NCI-H1694 (cell line): Measurements from ENCODE around the gene PTPN1.
A peak's percentile ranks its signal among the peaks of the same experiment; 100 is the strongest.
"Not testable (repeated sequence)": the region's sequence is repeated elsewhere in the genome, so short reads cannot be mapped to it uniquely, and the experiment has no call there.

Experiments
- DNase-seq: peaks from one replicate; lab custom pipeline; 2025; lab: John Stamatoyannopoulos, UW

The PTPN1 gene

DNA sequence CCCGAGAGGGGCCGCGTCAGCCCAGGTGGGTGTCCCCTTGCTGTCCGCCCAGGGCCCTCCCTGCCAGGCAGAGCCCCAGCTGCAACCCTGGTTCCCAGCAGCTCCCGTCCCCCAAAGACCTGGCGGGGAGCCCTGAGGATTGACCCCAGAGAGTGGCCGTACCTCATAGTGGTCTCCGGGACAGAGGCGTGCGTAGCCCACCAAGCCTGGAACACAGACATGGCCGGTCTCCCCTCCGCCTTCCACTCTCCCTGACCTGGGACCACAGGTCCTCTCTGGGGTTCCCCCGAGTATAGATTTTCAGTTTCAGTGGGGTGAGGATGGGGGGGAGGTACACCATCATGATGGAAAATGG, 98.5 kb downstream of the PTPN1 start:
- no peak for DNase-seq

DNA sequence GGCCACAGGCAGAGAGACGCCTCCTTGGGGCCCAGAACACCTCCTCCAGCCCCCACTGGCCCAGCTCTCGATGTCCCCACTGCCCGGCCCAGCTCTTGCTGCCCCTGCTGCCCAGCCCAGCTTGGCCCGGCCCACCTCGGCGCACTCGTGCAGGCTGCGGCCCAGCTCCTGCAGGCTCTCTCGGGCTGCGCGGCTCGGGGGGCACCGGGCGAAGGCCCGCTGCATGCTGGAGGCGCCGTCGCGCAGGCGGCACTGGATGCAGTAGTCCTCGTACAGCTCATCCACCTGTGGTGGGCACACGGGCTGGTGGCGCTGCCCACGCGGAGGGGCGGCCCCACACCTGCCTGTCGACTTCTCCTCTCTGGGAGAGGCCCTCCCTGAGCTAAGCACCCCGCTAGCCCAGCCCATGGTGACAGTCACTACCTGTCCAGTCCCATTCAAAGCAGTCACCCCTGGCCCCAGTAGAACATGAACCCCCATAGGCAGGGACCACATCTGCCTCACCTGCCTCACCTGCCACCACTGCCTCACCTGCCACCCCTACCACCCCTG, 99.3 kb downstream of the PTPN1 start:
- no peak for DNase-seq

DNA sequence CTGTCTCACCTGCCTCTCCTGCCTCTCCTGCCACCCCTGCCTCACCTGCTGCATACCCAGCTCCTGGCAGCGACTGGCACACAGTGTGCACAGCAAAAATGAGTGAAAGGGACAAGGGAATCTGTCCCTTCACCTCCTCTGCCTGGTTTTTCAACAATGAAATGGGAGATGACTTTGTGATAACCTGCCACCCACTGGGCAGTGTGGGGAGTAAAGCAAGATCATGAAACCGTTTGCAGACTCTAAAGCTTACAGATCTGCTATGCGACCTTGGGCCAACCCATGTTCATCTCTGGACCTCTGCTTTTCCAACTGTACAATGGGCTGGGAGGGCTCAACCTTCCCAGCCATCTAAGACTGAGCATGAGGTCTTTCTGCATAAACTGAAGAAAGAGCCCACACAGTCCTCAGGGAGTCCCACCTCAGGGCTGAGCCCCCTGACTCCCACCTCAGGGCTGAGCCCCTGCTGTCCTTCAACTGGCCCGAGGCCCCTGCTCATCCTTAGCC, 100.1 kb downstream of the PTPN1 start:
- no peak for DNase-seq

DNA sequence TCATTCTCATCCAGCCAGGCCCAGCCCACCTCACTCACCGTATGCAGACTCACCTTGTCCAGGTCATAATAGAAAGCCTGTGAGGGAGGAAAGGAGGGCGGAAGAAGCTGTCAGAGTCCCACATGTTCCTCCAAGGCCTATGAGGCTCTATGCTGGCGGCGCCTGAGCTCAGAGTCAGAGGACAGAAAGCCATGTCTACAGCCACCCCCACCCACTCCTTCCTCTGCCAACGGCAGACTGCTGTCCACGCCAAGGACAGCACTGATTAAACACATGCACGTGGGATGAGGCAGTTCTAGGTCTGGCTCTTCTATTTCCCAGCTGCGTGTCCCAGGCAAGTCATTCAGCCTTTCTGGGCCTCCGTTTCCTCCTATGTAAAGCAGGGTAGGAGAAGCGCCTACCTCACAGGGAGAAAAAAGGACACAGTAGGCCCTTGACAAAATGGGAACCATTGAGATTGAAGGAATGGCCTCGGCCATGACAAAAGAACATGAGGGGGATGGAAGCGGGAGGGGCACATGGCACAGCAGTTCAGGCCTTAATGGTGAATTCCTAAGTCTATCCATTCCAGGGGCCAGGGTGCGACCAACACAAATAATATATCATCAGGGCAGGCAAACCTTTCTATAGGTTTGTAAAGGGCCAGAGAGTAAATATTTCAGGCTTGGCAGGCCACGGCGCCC, 101.1 kb downstream of the PTPN1 start:
- no peak for DNase-seq

DNA sequence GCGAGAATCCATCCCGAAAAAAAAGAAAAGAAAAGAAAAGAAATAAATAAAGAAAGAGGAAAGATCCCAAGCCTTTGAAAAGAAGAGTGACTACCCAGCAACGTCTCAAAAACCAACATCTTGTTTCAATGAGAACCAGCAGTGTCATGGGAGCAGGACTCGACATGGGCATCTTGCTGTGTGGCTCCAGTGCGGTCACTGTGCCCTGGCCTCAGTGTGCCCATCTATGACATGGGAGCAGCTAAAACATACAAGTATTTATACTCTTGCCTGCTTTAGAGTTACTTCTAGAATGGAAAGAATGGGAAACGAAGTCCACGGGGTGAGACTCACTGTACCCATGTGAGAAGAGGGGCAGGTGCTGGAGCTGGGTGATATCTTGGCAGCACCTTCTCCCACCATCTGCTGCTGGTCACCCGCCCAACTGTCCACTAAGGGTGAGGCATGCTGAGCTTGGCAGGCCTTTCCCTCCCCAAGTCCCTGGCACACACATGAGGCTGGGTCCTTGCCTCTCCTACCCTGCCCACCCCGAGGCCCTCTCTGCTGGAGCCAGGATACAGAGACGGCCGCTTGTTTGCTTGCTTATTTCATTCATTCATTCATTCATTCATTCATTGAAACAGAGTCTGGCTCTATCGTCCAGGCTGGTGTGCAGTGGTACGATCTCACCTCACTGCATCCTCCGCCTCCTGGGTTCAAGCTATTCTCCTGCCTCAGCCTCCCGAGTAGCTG, 103.4 kb downstream of the PTPN1 start:
- DNase-seq, result no peak

DNA sequence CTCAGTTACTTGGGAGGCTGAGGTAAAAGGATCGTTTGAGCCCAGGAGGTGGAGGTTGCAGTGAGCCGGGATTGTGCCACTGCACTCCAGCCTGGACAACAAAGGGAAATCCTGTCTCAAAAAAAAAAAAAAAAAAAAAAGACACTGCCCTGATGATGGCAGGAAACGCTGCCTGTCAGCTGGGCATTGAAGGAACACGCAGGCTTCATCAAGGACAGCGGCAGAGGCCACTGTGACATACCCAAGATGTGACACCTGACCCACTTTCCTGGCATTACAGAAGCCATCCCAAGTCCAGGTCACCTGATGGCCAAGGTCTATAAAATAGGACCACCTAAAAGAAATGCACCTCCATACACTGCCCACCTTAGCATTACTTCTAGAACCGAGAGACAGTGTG, 105.2 kb downstream of the PTPN1 start:
- no peak for DNase-seq

DNA sequence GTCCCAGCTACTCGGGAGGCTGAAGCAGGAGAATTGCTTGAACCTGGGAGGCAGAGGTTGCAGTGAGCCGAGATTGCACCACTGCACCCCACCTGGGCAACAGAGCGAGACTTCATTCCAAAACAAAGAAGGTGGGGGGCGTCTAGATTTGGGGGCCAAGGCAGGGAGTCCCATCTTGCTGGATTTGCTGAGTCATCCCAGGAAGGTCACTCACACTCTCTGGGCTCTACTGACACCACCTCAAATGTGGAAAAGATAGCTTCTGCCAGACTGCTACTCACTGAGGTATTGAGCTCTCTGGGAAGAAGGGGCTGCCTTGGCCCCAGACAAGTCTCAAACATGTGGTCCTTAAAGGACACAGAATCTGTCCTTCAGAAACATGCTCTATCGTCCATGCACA, 106.8 kb downstream of the PTPN1 start:
- no peak for DNase-seq

DNA sequence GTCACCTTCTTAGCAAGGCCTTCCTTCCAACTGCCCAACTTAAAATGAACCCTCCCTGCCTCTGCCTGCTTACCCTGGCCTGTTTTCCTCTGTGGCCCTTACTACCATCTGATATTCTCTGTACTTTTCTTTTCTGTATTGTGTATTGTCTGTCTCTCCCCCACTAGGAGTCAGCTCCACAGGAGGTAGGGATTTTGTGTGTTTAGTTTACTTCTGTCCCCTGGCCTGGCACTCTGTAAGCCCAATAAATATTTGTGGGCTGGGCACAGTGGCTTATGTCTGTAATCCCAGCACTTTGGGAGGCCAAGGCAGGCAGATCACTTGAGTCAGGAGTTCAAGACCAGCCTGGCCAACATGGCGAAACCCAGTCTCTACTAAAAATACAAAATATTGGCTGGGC, 108.4 kb downstream of the PTPN1 start:
- no peak for DNase-seq

DNA sequence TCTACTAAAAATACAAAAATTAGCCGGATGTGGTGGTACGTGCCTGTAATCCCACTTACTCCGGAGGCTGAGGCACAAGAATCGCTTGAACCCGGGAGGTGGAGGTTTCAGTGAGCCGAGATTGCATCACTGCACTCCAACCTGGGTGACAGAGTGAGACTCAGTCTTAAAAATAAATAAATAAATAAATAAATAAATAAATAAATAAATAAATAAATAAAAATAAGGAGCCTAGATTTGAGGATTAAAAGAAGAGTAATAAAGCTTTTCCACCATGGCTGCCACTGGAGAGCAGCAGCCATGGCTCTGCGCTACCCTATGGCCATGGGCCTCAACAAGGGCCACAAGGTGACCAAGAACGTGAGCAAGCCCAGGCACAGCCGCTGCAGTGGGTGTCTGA, 110.3 kb downstream of the PTPN1 start:
- not testable (repeated sequence) for DNase-seq

DNA sequence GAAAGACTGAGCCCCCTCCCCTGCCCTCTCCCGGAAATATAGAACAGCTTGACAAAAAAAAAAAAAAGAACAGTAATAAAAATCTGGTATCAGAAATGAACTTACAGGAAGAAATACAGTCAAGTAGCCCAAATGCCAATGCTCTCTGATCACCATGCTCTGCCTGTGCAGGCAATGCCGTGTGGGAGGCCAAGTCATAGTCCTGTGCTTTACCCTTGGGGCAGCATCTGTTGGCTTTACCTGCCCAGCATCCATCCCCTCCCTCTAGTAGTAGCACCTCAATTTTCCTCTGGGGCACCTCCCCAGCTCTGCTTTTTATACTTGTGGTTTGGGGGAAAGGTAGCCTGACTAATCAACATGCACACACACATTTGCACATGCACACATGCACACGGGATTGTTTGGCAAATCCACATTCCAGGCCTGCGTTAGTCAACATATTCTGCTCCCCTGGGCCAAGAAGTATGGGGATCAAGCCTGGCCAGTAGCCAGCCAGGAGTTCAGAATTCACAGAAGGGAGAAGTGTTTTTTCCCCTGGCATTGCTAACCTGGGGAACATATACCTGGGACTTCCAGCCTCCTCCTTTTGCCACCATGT, 111.0 kb downstream of the PTPN1 start:
- DNase-seq, result no peak

DNA sequence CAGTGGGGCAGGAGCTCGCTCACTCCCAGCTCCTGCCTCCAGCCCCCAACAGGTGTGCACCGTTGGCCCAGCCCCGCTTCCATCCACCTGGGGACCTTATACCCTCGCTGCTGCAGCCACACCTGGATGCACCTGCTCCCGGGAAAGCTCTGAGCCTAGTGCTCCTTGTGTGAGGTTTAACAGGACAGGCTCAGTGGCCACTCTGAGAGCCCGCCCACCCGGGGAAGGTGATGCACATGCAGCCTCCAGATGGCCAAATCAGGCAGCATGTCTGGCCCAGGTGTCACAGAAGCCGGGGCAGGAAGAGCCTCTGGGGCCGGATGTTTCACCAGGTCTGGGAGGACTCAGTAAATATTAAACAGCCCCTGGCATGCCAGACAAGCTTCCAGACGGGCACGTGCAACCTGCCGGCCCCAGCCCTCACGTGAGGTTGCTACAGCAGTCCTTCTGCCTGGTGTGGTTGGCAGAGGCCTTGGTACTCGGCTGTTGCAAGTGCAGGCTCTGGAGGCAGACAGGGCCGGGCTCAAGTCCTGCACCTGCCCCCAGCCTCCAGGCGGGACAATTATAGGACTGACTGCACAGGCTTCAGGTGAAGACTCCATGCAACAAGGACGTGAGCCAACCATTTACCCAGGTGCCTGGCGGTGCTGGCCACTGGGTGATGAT, 114.3 kb downstream of the PTPN1 start:
- DNase-seq, result no peak

DNA sequence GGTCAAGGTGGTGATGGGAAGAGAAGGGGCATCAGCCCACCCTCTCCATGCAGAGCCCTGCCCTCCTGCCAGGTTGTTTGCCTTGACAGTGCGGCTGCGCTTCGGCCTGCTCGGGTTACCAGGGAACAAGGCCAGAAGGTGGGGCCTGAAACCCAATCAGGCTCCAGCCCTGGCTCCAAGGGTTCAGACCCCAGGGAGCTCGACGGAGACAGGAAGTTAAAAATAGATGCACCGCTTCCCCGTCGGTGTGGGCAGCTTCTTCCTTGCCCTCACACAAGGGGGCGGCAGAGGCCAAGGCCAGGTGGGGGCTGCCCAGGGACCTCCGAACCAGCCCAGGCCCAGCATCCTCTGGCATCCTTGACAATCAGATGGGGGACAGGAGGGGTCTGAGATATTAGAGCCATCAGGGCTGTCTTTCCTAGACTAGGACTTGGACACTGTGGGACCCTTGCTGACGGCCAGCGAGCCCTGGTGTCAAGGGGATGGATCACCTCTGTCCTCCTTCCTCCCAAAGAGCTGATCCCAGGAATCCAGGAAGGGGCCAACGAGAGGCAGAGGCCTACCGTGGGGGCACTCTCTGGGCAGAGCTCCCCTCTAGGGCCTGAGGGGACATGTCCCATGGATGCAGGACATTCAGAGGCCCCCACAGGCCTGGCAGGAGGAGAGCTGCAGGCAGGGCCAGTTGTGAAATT, 115.9 kb downstream of the PTPN1 start:
- DNase-seq, result no peak

DNA sequence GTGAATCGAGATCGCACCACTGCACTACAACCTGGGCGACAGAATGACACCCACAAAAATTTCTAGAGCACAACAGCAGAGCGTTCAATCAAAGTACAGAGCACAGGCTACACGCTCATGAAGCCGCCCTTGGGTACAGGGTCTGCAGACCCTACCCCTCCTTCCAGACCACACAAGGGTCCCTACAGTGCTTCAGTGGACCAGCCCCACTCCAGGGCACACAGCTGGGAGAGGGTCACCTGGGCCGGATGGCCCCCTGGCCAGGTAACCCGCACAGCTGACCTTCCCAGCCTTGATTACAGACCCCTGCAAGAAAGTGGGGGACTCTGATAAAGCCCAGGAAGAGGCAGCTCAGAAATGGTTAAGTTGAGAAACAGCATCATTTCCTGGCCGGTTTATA, 117.6 kb downstream of the PTPN1 start:
- DNase-seq, result no peak

DNA sequence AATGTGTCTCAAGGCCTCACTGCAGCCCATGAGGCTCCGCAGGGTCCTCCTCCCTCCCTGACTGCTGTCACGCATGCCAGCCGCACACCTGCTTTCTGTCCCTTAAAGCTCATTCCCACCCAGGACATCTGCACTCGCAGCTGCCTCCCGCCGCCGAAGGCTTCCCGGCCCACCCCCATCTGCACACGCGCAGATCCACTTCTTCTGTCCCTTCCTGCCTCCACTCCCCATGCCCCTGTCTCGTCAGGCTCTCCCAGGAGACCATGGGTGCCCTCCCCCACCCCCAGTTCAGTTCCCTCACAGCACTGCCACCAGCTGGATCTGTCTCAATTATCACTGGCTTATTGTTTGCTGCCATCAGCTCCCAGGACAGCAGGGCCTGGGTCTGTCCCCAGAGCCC, 118.1 kb downstream of the PTPN1 start:
- peak; percentile 48 for DNase-seq

DNA sequence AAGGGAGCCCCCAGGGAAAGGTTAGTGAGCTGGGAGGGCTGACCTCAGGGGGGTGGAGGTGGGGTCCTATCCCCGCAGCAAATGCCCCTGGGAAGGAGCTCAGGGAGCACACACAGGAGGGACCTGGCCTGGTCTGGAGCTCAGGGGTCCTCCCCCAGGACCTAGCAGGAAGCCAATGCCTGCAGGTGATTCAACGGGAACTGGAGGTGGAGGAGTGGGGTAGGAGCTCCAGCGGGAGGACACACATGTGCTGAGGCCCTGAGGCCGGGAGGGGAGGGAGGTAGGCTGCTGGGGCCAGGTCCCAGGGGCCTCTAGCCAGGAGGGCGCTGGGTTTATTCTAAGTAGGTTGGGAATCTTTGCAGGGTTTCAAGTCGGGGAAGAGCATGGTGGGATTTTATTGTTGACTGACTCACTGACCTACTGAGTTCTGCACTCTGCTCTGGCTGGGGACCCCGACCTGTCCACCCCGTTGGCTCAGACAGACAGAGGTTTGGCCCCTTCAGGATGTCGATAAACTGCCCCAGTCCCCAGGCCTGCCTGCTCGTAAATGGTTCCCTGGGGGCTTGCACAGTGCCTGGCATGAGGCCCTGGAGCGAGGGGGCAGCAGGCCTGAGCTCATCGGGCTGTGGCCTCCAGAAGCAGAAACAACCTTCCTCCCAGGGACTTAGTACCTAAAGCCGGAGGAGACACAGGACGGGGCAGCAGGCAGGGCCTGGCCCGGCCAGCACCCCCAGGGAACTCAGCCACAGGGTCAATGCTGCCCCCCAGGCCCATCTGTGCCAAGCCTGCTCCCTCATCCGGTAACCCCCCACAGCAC, 118.9 kb downstream of the PTPN1 start:
- DNase-seq, result no peak

DNA sequence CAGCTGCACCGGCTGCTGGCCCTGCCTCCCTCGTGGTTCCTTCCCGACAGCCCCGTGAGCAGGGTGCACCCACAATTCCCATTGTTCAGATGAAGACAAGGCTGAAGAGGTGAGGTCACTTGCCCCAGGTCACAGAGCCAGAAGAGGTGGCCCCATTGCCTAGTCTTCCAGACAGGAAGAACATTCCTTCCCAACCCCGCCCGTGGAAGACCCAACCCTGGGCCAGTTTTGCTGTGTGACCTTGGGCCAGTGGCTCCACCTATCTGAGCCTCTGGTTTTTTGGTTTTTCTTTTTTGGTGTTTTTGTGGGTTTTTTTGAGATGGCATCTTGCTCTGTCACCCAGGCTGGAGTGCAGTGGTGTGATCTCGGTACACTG, 119.5 kb downstream of the PTPN1 start:
- DNase-seq, result no peak

DNA sequence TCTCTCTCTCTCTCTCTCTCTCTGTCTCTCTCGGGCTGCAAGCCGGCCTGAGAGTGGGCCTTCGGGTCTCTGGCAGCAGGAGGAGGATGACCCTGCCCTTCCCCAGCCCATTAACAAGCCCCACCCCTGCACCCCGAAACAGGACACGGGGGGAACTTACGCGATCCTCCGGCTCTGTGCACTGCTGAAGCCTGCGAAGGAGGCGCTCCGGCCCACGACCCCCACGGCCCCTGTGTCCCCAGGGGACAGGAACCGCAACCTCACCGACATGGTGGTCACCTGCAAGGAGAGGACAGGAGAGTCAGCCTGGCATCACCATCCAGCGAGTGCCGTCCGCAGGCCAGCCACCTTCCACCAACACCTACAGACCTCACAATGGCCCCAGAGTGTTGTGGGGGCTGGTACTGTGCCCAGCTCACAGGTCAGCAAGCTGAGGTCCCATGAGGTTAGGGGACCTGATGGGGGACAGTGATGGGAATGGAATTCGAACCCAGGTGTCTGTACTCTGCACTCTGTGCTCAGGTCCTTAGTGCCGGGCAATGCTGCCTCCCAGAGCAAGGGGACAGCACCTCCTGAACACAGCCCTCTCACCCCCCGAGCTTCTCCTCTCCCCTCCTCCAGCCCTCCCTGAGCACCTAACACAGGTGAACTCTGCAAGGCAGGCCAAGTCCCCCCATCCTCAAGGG, 120.5 kb downstream of the PTPN1 start:
- DNase-seq, result no peak

DNA sequence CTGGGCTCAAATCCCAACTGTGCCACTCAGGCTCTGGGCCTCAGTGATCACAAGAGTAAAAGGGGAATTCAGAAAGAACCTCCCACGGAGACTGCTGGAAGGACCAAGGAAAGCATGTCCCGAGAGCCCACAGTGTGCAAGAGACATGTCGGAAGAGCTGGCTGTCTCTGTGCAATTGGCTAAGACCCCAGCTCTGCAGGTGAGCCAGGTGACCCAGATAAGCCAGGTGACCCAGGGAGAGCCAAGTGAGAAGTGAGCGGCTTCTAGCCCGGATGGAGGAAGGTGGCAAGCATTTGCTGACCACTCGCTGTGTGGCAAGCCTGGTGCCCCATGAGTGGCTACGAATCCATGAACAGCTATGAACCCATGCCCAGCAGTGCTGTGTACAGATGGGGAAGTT, 122.1 kb downstream of the PTPN1 start:
- no peak for DNase-seq

DNA sequence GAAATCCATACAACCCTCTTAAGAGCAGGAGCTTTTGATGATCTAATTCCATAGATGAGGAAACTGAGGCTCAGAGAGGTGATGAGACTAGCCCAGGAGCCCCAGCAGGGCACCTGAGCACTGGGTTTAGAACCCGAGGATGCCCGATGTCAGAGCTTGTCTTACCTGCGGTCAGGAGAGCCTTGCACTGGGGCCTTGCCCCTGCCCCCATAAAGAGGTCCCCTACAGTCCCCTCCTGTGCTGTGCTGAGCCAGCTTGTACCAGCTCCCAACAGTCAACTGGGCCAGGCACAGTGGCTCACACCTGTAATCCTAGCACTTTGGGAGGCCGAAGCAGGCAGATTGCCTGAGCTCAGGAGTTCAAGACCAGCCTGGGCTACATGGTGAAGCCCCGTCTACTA, 122.5 kb downstream of the PTPN1 start:
- DNase-seq, result no peak

DNA sequence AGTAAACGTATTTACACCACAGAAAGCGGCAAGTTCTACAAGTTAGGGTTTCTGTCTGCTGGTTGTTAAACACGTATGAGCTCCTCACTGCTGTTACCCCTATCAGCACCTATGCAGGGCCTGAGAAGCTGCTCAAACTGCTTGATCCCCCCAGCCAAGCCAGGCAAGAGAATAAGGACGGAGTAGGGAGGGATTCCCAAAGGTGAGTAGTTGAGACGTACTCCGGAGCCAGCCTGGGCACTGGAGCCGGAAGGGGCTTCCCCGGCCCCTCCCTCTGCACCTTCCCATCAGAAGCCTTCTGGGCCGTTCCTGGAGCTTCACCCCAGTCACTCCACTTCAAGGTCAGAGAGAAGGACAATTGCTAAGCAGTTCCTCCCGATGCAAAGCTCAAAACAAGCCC, 123.2 kb downstream of the PTPN1 start:
- no peak for DNase-seq

DNA sequence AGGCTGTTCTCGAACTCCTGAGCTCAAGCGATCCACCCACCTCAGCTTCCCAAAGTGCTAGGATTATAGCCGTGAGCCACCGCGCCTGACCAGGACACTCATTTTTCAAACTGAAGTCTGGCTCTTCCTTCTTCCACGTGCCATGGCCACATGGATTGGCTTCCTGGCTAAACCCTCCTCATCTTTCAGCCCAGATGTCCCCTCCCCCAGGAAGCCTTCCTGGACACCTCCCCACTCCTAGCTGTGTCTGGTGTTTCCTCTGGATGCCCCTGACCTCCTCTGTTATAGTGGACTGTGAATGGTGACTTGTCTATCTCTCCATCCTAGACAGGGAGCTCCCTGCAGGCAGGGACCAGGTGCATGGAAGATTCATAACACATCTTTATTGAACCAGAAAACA, 124.0 kb downstream of the PTPN1 start:
- no peak for DNase-seq
